Cortex of kidney (tissue), 1 donor: ENCODE measurements around the gene PITHD1.
"Not testable (repeated sequence)": the region's sequence is repeated elsewhere in the genome, so short reads cannot be mapped to it uniquely, and the experiment has no call there.

Experiments
- DNase-seq: peaks from one replicate; lab custom pipeline; 2025; lab: John Stamatoyannopoulos, UW

The PITHD1 gene, protein sequence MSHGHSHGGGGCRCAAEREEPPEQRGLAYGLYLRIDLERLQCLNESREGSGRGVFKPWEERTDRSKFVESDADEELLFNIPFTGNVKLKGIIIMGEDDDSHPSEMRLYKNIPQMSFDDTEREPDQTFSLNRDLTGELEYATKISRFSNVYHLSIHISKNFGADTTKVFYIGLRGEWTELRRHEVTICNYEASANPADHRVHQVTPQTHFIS

DNA sequence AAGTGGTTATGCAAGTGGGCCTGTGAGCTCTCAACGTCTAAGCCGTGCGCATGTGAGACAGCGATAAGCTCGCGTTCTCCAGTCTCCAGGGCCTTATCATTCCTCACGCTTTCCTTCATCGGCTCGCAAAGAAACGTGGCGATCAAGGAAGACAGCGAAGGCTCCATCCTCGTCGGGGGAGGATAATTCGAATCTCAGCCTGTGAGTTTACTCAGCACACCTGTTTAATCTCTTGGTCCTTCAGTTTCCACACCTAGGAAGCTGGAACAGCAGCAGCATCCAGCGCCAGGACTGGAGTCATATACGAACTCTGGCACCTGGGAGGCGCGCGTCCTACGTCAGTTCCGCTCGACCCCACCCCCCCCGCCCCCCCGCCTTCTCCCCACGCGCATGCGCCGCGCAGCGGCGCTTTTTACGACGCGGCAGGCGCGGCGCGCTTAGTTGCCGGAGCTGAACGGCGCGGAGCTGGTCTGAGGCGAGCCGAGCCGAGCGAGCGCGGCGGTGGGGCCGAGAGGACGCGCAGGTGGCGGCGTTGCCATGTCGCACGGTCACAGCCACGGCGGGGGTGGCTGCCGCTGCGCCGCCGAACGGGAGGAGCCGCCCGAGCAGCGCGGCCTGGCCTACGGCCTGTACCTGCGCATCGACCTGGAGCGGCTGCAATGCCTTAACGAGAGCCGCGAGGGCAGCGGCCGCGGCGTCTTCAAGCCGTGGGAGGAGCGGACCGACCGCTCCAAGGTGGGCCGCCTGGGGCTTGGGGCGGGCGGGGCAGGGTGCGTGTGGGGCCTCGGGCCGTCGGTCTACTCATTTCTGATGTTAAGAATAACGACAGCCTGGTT, at the start of gene PITHD1:
TSS of gene PITHD1 (plus strand) at position 440 of the 836 bp plus-strand sequence. CDS start at position 538, 98 bp downstream.
- DNase-seq = no peak

DNA sequence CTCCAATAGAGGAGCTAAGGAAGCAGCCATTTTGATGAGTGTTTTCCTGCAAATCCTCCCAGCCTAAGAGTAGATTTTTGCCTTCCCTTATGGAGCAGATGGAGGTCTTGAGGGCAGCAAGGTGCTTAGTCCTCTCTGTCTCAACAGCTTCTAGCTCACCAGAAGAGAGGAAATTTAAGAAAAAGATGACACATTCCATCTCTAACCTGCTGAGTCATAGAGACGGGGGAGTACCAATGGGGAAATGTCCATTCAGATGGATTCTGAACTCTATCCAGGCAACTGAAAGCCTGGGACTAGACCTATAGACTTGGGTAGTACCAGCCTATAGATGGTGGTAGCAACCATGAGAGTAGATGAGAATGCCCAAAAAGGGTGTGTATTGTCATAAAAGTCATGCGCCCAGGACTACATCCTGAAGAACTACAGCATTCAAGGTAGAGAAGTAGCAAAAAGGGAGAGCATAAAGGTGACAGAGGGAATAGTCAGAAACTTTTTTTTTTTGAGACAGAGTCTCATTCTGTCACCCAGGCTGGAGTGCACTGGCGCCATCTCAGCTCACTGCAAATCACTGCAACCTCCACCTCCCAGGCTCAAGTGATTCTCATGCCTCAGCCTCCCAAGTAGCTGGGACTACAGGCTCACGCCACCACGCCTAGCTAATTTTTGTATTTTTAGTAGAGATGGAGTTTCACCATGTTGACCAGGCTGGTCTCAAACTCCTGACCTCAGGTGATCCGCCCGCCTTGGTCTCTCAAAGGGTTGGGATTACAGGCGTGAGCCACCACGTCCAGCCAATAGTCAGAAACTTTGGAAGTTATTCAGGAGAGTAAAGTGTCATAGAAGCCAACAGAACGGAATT, 45.6 kb upstream of the PITHD1 start:
- DNase-seq = no peak

DNA sequence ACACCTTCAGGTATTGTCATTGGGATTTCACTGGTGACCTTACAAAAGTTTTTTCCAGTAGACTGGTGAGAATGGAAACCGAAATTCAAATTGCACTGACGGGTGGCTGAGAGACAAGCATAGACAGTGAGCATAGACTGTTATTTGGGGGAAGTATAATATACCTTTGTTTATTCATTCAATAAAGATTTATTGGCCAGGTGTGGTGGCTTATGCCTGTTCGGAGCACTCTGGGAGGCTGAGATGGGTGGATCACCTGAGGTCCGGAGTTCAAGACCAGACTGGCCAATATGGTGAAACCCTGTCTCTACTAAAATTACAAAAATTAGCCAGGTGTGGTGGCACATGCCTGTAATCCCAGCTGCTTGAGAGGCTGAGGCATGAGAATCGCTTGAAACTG, 44.9 kb upstream of the PITHD1 start:
- DNase-seq = not testable (repeated sequence)

DNA sequence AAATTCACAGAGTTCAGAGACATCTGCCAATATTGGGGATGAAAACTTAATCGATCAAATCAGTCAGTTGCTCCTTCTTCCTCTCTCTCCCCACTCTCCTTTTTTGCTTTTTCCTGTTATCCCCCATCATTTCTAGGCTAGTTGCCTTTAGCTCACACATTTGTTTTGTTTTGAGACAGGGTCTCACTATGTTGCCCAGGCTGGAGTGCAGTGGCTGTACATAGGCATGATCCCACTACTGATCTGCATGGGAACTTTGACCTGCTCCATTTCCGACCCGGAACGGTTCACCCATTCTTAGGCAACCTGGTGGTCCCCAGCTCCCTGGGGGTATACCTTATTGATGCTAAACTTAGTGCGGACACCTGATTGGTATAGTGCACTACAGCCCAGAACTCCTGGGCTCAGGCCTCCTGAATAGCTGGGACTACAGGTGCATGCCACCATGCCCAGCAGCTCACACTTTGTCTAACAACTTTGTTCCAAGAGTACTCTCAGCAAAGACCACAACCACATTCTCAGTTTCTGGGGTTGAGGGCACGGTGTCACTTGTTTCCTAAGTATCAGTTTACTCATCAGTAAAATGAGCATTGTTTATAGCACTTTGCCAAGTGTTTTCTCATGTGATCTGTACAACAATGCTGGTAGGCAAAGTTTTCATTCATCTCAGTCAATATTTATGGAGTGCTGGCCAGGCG, 41.6 kb upstream of the PITHD1 start:
- DNase-seq = no peak

DNA sequence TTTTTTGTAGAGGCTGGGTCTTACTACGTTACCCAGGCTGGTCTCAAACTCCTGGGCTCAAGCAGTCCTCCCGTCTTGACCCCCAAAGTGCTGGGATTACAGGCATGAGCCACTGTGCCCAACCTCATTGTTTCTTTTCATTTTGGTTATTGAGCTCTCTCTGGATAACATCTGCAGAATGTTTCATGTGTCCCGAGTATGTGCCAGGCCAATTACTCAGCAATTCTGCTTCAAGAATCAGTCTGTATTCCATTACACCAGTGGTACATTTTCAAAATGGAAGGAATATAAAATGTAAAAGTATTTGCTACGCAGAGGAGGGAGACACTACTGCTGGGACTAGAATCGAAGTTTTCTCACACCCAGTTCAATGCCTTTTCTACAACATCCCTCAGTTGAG, 36.6 kb upstream of the PITHD1 start:
- DNase-seq = no peak

DNA sequence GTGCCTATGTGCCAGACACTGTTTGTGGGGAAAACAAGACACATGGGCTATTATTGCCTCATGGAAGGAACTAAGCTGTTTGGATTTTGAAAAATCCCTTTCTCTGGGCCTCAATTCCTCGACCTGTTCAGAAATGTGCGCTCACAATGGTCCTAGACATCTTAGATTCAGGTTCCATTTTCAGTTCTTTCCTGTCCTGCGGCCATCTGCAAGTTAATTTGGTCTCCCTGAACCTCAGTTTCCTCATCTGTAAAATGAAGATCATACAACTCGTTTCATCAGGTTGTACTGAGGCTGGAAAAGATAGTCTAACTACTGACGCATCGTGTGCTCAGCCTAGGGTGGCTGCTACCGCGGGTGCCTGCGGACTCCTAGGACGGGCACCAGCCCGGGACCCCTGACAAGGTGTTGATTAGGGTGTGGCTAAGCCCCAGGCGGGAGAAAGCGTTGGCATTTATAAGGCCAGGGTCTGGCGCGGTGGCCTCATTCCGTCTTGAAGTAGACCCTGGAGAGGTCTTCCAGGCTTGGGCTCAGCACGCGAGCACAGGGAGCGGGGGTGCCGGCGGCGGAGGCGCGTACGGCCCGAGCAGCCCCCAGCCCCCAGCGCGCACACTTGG, 35.4 kb upstream of the PITHD1 start:
- no peak for DNase-seq

DNA sequence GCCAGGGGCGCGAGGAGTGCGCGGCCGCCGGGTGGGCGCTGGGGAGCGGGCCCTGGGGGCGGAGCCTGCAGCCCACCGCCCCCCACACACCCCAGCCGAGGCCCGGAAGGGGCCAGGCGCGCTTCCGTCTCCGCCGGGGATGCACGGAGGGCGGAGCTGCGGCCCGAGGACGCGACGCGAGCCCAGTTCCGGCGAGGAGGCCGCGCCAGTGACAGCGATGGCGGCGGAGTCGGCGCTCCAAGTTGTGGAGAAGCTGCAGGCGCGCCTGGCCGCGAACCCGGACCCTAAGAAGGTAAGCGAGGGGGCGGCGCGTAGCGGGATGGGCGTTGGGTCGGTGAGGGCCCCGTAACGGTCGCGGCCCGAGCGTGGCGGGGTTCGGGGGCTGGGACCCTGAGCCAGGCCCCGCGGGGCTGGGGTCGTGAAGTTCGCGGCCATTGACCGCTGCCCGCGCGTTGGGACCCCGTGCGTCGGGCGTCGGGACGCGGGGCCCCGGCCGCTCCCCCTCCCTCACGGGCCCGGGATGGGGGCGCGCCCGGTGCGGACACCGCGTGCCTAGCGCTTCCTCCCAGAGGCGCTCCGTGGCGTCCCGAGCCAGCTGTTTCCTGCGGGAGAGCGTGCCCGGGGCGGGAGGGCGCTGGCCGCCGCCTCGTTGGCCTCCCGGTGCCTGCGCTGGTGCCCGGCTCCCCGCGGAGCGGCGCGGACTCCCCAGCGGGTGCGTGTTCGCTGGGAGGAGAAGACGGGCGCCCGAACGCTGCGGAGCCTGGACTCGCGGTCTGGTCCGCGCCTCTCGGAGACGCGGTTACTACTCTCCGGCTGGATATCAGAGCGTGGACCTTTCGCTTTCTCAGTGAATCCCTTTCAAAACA, 34.7 kb upstream of the PITHD1 start, which contains the start of gene ELOA:
TSS of gene ELOA (plus strand) at position 185 of the 866 bp plus-strand sequence. CDS start at position 218, 33 bp downstream.
- no peak for DNase-seq

DNA sequence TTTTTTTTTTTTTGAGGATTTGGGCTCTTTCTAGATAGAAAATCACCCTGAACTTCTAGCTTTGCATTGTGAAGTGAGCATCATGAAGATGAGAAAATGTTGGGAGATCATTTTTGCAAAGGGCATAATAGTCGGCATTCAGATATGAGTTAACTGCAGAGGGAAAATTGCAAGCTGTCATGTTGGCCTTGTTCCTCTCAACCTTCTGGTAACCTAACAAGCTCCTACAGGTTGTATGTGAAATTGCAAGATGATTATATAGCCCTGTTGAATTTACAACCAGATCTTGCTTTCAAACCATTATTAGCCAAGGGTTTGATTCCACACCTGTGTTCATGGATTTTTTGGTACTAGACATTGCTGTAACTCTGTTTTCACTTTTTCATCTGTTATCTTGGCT, 32.7 kb upstream of the PITHD1 start:
- no peak for DNase-seq

DNA sequence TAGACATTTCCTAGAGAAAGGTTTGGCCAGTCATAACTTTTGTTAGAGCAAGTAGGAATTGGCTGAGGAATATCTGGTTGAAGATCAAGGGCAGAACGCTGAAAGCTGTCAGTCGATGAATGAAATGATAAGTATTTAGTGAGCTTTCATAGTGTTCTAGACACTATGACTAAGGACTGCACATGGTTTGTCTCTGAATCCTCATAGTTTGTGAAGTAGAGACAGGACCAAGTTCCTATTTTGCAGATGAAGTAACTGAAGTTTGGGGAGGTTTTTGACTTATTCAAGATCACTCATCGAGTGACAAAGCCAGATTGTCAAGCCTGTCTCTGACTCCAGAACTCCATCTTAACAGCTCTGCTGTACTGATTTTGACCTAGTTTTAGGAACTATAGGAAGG, 30.2 kb upstream of the PITHD1 start:
- DNase-seq = no peak

DNA sequence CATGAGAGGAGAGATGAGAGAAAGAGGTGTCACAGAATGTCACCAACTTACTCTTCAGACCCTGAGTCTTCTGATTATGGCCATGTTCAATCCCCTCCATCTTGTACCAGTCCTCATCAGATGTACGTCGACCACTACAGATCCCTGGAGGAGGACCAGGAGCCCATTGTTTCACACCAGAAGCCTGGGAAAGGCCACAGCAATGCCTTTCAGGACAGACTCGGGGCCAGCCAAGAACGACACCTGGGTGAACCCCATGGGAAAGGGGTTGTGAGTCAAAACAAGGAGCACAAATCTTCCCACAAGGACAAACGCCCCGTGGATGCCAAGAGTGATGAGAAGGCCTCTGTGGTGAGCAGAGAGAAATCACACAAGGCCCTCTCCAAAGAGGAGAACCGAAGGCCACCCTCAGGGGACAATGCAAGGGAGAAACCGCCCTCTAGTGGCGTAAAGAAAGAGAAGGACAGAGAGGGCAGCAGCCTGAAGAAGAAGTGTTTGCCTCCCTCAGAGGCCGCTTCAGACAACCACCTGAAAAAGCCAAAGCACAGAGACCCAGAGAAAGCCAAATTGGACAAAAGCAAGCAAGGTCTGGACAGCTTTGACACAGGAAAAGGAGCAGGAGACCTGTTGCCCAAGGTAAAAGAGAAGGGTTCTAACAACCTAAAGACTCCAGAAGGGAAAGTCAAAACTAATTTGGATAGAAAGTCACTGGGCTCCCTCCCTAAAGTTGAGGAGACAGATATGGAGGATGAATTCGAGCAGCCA, 27.0 kb upstream of the PITHD1 start:
- no peak for DNase-seq

DNA sequence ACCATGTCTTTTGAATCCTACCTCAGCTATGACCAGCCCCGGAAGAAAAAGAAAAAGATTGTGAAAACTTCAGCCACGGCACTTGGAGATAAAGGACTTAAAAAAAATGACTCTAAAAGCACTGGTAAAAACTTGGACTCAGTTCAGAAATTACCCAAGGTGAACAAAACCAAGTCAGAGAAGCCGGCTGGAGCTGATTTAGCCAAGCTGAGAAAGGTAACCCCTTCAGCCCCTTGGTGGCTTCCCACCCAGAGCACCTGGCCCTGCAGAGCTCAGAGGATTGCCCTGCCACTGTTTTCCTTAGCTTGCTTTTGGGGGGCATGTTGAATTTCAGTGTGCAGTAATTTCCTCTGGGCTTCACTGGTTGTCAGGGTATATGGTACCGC, 26.4 kb upstream of the PITHD1 start:
- DNase-seq = no peak

DNA sequence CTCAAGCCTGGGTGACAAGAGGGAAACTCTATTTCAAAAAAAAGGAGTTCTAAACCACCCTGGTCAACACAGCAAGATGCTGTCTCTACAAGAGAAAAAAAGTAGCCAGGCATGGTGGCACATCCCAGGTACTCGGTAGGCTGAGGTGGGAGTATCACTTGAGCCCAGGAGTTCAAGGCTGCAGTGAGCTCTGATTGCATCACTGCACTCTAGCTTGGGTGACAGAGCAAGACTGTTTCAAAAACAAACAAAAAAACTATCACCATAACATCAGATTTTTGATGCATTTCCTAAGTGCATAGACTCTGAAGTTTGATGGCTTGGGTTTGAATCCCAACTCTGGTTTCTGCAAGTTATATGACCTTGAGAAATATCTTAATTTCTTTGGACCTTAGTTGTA, 25.3 kb upstream of the PITHD1 start:
- no peak for DNase-seq

DNA sequence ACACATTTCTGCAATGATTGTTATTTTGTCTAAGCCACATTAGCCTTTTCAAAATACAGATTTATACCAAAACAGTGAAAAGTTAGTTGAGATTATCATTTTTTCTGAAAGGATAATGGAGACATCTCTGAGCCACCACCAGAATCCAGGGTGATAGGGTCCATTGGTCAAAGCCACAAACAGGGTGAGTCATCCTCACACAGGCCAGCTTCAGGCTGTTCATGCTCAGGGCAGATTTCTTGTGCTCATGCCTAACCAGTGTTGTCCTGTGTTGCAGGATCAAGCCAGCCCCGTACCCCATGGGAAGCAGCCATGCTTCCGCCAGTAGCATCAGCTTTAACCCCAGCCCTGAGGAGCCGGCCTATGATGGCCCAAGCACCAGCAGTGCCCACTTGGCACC, 21.5 kb upstream of the PITHD1 start:
- DNase-seq = no peak

DNA sequence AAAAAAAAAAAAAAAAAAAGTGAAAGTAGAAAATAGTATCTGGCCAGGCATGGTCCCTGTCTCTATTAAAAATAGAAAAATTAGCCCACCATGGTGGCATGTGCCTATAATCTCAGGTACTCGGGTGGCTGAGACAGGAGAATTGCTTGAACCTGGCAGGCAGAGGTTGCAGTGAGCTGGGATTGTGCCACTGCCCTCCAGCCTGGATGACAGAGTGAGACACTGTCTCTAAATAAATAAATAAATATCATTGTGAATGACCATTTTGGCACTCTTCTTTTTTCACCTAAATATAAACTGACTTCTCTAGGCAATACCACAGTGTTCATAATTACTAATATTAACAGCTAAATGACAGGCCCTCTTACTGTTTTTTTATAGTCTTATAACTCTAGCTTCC, 20.4 kb upstream of the PITHD1 start:
- no peak for DNase-seq

DNA sequence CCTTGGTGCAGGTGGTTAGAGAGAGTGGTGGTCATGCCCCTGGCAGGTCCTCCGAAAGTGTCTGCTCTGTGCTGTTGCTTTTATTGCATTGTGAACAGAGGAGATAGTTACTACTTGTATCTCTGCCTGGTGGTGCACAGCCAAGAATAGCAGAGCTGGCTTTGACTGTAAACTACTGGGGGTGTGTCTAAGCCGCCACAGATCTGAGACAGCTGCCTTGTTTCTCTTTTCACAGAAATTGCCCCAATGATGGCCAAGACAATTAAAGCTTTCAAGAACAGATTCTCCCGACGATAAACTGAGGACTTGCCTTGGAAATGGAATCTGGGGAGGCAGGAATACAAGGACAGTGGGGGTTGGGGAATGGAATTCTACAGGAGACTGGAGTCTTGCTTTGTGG, 18.9 kb upstream of the PITHD1 start:
- no peak for DNase-seq

DNA sequence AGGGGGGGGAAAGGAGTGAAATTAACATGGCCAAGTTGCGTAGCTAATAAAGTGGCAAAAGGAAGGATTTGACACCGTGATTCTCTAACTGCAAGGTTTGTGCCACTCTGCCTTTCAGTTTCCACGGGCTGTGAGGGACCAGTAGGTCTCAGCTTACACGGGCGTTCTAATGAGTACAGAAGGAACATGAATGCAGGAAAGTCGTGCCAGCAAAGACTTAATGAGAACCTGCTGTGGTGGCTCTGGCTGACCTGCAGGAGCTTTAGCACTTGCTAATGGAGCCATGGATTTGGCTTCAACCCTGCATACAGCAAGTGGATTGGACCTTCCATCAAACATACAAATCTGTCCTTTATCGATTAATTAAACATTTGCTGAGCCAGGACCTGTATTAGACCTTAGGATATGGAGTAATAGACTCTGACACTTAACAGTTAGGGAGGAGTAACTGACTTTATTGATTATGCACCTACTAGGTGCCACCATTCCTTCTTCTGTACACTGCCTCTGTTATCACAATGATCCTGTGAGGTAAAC, 15.1 kb upstream of the PITHD1 start:
- DNase-seq = no peak

DNA sequence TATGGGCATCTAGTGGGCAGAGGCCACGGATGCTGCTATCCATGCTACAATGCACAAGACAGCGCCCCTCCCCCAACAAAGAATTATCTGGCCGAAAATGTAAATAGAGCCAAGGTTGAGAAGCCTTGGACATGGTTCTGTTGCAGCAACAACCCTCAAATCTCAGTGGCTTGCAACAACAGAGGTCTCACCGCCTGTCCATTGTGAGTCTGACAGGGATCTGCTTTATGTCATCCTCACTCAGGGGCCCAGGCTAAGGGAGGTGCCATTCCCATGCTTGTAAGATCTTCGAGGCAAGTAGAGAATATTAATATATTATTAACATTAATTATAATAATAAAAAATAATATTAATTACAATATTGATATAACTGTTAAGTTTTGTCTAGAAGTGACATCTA, 9.5 kb upstream of the PITHD1 start:
- DNase-seq = no peak

DNA sequence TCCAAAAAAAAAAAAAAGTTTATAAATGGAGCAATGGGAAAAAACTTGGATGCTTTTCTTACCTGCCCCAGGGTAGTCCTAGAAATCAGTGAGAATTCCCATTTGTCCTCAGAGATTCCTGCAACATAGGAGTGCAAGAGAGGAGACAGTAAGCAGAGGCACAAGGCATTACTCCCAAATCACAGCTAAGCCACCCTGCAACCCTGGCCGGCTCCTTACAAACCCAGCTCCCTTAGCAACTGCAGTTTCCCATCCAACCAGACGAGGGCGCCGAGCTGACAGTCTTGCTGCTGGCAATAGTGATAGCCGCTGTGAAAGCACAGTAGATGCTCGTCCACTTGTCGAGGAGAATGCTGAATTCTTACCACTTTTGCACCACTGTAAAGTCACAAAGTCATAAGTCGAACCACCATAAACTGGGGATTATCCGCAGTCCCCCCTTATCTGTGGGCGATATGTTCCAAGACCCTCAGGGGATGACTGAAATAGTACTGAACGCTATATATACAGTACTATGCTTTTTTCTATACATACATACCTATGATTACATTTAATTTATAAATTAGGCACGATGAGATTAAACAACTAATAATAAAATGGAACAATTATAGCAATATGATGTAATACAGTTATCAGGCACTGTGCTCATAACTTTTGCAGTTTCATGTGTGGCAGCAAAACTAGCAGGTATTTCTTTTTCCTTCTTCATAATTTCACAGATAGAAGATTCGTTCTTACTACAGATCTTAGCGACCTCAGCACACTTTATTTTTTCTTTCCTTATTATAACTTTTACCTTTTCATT, 6.0 kb upstream of the PITHD1 start:
- no peak for DNase-seq

DNA sequence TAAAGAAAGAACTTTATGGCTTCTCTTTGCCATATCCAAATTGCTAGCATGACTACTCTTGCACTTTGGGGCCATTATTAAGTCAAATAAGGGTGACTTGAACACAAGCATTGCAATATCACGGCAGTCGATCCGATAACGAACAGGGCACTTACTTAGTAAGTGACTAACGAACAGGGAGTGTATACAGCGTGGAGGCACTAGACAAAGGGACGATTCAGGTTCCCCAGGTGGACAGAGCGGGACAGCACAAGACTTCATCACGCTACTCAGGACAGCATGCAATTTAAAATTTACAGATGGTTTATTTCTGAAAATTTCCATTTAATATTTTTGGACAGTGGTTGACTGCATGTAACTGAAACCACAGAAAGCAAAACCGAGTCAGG, 5.4 kb upstream of the PITHD1 start:
- DNase-seq = no peak
